ENCODE measurements around the gene GDI1.

Gene GDI1

GRCh38 chrX:154459832-154460231 is 22.9 kb downstream of the GDI1 start:
- no peak for DNase-seq (ENCODE audit: low read depth in 2 of 2)

- DNase-seq (ENCODE audit: low read depth in 2 of 2) = no peak
Observed at GRCh38 chrX:154460326-154460725, 23.4 kb downstream of the GDI1 start.

- no peak for DNase-seq (ENCODE audit: low read depth in 2 of 2)
Observed at GRCh38 chrX:154462396-154462795, 25.4 kb downstream of the GDI1 start.

DNA sequence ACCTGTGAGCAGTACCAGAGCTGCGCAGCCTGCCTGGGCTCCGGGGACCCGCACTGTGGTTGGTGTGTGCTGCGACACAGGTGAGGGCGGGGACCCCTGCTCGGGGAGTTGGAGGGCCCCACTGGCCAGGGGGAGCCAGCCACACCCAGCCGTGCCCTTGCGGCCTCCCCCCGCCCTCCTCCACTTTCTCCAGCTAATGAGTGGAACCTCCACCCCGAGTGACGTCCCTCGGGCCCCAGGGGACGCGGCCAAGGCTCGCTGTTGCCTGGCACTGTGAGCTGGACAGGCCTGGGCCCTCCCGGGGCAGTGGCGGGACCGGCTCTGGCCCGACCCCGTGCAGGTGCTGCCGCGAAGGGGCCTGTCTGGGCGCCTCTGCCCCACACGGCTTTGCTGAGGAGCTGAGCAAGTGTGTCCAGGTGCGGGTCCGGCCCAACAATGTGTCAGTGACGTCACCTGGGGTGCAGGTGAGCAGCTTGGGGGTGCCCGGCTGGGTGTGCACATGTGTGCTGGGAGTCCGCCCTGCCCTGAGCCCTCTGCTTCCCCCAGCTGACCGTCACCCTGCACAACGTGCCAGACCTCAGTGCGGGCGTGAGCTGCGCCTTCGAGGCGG is 26.8 kb downstream of the GDI1 start:
- no peak for DNase-seq (ENCODE audit: low read depth in 2 of 2)

- no peak for DNase-seq (ENCODE audit: low read depth in 2 of 2)
Observed at GRCh38 chrX:154464806-154465365, 27.9 kb downstream of the GDI1 start.

DNA sequence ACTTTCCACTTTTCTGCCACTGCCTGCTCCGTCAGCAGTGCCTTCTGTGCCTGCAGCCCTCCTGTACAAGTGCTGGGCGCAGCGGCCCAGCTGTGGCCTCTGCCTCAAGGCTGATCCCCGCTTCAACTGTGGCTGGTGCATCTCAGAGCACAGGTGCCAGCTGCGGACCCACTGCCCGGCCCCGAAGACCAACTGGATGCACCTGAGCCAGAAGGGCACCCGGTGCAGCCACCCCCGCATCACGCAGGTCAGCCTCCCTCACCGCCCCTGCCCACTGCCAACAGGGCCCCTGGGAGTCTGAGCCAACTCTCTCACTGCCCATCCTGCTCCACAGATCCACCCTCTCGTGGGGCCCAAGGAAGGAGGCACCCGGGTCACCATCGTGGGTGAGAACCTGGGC is 28.6 kb downstream of the GDI1 start:
- DNase-seq (ENCODE audit: low read depth in 2 of 2) = no peak

DNA sequence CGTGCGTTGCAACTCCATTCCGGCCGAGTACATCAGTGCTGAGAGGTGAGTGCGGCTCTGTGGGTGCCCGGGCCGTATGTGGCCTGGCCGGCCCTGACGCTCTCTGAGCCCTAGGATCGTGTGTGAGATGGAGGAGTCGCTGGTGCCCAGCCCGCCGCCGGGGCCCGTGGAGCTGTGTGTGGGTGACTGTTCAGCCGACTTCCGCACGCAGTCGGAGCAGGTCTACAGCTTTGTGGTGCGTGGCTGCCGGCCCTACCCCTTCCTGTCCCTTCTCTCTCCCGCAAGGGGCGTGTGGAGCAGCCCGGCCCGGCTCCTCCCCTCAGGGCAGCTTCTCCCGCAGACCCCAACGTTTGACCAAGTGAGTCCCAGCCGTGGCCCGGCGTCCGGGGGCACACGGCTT is 29.1 kb downstream of the GDI1 start:
- DNase-seq (ENCODE audit: low read depth in 2 of 2) = no peak

GRCh38 chrX:154466907-154467306 is 30.0 kb downstream of the GDI1 start:
- DNase-seq (ENCODE audit: low read depth in 2 of 2) = no peak

GRCh38 chrX:154467556-154467955 is 30.6 kb downstream of the GDI1 start:
- no peak for DNase-seq (ENCODE audit: low read depth in 2 of 2)

- DNase-seq (ENCODE audit: low read depth in 2 of 2) = no peak
Observed at GRCh38 chrX:154468217-154468616, 31.3 kb downstream of the GDI1 start.

- no peak for DNase-seq (ENCODE audit: low read depth in 2 of 2)
Observed at GRCh38 chrX:154469114-154469513, 32.2 kb downstream of the GDI1 start.

GRCh38 chrX:154469880-154470279 is 32.9 kb downstream of the GDI1 start:
- no peak for DNase-seq (ENCODE audit: low read depth in 2 of 2)

- DNase-seq (ENCODE audit: low read depth in 2 of 2) = no peak
Observed at GRCh38 chrX:154470434-154470833, 33.5 kb downstream of the GDI1 start.

- no peak for DNase-seq (ENCODE audit: low read depth in 2 of 2)
Observed at GRCh38 chrX:154470914-154471568, 34.1 kb downstream of the GDI1 start.

DNA sequence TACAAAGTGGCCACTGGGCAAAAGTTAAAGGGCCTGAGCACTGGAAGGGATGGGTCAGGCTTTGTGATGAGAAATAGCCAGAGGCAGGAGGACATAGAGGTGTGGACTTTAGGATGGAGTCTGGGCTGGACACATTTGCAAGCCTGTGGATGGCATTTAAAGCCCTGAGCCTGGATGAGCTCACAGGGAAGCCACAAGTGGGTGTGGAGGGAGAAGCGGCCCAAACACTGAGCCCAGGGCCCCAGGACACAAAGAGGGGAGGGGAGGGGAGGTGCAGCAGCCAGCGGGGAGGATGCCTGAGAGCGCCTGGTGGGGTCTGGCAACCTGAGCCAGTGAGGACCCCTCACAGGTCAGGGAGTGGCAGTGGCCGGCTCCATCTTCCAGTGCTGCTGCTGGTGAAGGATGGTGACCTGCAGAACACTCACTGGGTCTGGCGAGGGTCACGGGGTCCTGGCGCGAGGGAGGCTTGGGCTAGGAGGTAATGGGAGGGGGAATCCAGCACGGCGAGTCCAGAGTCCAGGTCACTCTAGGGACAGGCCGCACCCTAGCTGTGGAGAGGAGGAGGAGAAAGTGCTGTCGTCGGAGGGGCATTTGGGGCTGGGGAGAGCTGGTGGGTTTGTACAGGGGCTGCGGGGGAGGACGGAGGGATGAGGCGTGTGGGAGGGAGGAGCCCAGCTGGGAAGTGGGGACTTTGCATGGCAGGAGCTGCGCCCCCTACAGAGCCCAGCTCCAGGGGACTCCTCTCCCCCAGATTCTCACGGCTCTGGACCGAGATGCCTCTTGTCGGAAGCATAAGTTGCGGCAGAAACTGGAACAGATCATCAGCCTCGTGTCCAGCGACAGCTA is 35.1 kb downstream of the GDI1 start:
- DNase-seq (ENCODE audit: low read depth in 2 of 2) = no peak

- DNase-seq (ENCODE audit: low read depth in 2 of 2) = no peak
Observed at GRCh38 chrX:154472685-154473632, 36.0 kb downstream of the GDI1 start.

GRCh38 chrX:154473683-154474082 is 36.7 kb downstream of the GDI1 start:
- DNase-seq (ENCODE audit: low read depth in 2 of 2) = no peak

- DNase-seq (ENCODE audit: low read depth in 2 of 2) = no peak
Observed at GRCh38 chrX:154476821-154477220, 39.9 kb downstream of the GDI1 start.

GRCh38 chrX:154477891-154478477 is 41.0 kb downstream of the GDI1 start:
- DNase-seq (ENCODE audit: low read depth in 2 of 2) = no peak

- DNase-seq (ENCODE audit: low read depth in 2 of 2) = peak; percentile 86 to 91
Observed at GRCh38 chrX:154478728-154479622, 42.0 kb downstream of the GDI1 start, which contains the start of gene LAGE3. Gene LAGE3, minus strand, starts transcription at chrX:154479281. Its CDS starts 366 bp downstream, at chrX:154478915.
